IMR-90 (cell line): ENCODE data around the gene INPP5B.

ENCODE experiments used
- CTCF ChIP-seq: conservative IDR thresholded peaks from 2 replicates; pipeline ENCODE4 v1.5.1; 2012; ENCODE audit warnings: mild to moderate bottlenecking, low read depth, low read length, improper control_type of control experiment
- FOS ChIP-seq: fragments of 150-350 bp; IDR thresholded peaks from 2 replicates; pipeline ENCODE4 v1.6.1; 2016; ENCODE audit warnings: low read depth, low read length
- MAZ ChIP-seq: IDR thresholded peaks from 2 replicates; pipeline ENCODE4 v1.6.1; 2012; ENCODE audit warnings: low read depth, mild to moderate bottlenecking, low read length, improper control_type of control experiment, moderate library complexity, borderline replicate concordance
- POLR2A ChIP-seq: IDR thresholded peaks from 2 replicates; pipeline ENCODE4 v1.6.1; 2012; ENCODE audit warnings: mild to moderate bottlenecking, low read depth, low read length
- USF2 ChIP-seq: fragments of 150-350 bp; IDR thresholded peaks from 2 replicates; pipeline ENCODE4 v1.6.1; 2017; ENCODE audit warnings: mild to moderate bottlenecking, antibody characterized with exemption, low read length, low read depth

- TF ChIP-seq FOS = no peak
- no peak for TF ChIP-seq POLR2A
- TF ChIP-seq CTCF = no peak
- no peak for TF ChIP-seq MAZ
- no peak for TF ChIP-seq USF2
These were observed 105.2 kb downstream of the INPP5B start for GRCh38 chr1:37841652-37842051.
